ENCODE data around the gene CDC73. TPM values are rescaled to one million over a fixed set of nuclear protein-coding genes. Genes with fewer than 3 reads are reported as not detected.

The CDC73 gene
- total and polyA plus RNA-seq, 5 experiments from 2014 or later, result 50.5 to 67.0 (median 63.4) TPM

DNA sequence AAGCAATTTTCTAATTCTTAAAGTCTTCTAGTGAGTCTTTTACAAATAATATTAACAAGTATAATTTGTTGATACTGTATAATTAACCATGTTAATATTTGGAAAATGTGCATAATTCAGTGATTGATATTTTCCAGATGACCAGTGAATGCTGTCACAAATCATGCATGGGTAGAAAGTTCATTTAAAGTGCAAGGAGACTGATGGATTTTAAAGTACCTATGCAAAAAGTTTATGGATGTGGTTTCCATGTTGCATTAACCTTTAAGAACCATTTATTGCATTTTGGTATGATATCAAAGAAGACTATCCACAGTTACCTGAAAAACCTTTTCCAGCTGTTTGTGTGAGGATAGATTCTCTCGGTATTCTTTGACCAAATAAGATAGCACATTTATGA lies 23.2 kb downstream of the CDC73 start:
- Mint-ChIP-seq H3K36me3 (peaks cover 2 to 81% (median 13%) of the 10 kb centered on the region in 3 donors), H3K9me3 (no peaks in the 10 kb centered on the region), H3K4me3 (no peak overlapping the region), H3K27me3 (no peaks in the 10 kb centered on the region), H3K4me1 (peaks cover 5 to 25% (median 15%) of the 10 kb centered on the region in 4 donors), H3K27ac (no peak overlapping the region)
- POLR2A ChIA-PET, result no interaction called here
- no peak for ATAC-seq
- DNase-seq, result no peak

GRCh38 chr1:193156117-193156821 lies 34.4 kb downstream of the CDC73 start:
- ATAC-seq, result no peak
- DNase-seq, result no peak
- Mint-ChIP-seq H3K4me1 (peaks cover 13 to 49% (median 33%) of the 10 kb centered on the region in 4 donors), H3K27me3 (no peaks in the 10 kb centered on the region), H3K4me3 (no peak overlapping the region), H3K36me3 (peaks cover 12 to 59% (median 14%) of the 10 kb centered on the region in 3 donors), H3K27ac (peak overlapping the region in 7 of 10 donors; percentile 0 to 68 (median 10)), H3K9me3 (no peaks in the 10 kb centered on the region)
- POLR2A ChIA-PET, result no interaction called here

DNA sequence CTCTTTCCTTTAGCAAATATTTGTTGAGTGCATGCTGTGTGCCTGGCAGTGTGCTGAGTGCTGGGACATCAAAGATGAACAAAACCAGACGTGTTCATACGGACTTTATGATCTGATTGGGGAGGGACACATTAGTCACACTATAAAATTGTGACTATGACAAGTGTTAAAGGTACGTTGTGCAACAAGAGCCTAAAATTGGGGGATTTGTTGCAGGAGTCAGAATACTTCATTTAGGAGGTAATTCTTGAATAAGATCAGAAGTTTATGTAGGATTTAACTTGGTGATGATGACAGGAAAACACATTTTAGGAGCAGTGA lies 35.0 kb downstream of the CDC73 start:
- ATAC-seq (no peak), DNase-seq (no peak)
- H3K27me3 Mint-ChIP-seq, result no peaks in the 10 kb centered on the region
- peaks cover 12 to 55% (median 14%) of the 10 kb centered on the region in 3 donors for H3K36me3 Mint-ChIP-seq
- POLR2A ChIA-PET, result no interaction called here
- H3K4me3 Mint-ChIP-seq, result no peak overlapping the region
- H3K27ac Mint-ChIP-seq, result peak overlapping the region in 6 of 10 donors; percentile 5 to 68 (median 12)
- H3K4me1 Mint-ChIP-seq, result peaks cover 13 to 50% (median 33%) of the 10 kb centered on the region in 4 donors
- no peaks in the 10 kb centered on the region for H3K9me3 Mint-ChIP-seq

- Mint-ChIP-seq H3K27me3 (no peaks in the 10 kb centered on the region), H3K4me1 (peaks cover 13 to 50% (median 33%) of the 10 kb centered on the region in 4 donors), H3K36me3 (peaks cover 11 to 49% (median 11%) of the 10 kb centered on the region in 3 donors), H3K27ac (peak overlapping the region in 3 of 10 donors; percentile 19 to 25 (median 20)), H3K9me3 (no peaks in the 10 kb centered on the region), H3K4me3 (no peak overlapping the region)
- POLR2A ChIA-PET, result interaction anchor here (0.6 kb wide), 1 partner anchor 35 kb away, joined by 3 read pairs; no protein-coding TSS in a partner anchor
- no peak for ATAC-seq
- DNase-seq, result no peak
These were observed 35.5 kb downstream of the CDC73 start for GRCh38 chr1:193157360-193157759.

DNA sequence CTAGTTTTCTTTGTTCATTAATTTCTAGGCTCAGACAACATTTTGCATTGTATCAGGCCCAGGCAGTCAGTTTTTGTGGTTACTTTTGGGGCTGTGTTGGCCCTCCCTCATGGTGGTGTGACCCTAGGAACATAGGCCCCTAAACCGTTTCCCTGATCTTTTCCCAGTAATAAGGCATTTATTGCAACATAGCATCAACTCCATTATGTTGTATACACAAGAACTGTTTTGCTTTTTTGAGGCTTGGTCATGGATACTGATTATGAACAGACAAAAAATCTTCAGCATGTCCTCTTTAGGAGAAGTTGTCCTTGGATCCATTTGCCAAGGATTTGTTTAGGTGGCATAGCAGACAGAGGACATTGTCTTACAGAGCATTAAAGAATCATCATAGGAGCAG lies 54.3 kb downstream of the CDC73 start:
- DNase-seq, result no peak
- H3K36me3 Mint-ChIP-seq, result peaks cover 4 to 11% (median 6%) of the 10 kb centered on the region in 3 donors
- no peak overlapping the region for H3K4me3 Mint-ChIP-seq
- ATAC-seq, result no peak
- no peaks in the 10 kb centered on the region for H3K27me3 Mint-ChIP-seq
- H3K4me1 Mint-ChIP-seq, result peaks cover 22 to 46% (median 37%) of the 10 kb centered on the region in 4 donors
- peak overlapping the region in 6 of 10 donors; percentile 6 to 66 (median 32) for H3K27ac Mint-ChIP-seq
- POLR2A ChIA-PET, result no interaction called here
- no peaks in the 10 kb centered on the region for H3K9me3 Mint-ChIP-seq

- H3K27ac Mint-ChIP-seq, result peak overlapping the region in 2 of 10 donors; percentile 6 to 26
- POLR2A ChIA-PET, result no interaction called here
These were observed 55.0 kb downstream of the CDC73 start for GRCh38 chr1:193176788-193177187.

DNA sequence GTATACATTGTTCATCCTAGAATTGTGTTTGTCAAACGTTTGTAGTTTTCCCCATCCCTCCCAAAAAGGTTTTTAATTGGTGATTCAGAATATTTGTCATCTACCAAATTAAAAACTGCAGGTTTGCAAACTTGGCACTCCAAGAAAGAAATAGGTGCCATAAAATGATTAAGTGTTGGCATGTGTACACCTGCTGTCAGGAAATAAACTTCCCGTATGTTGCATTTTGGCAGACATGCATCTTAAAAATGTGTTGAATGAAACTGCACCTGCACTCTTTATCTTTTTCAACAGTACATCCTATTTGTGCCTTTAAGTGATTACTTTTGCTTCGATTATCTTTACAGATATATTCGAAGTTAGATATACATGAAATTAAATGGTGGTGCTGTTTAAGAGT lies 57.3 kb downstream of the CDC73 start:
- H3K27me3 Mint-ChIP-seq, result no peaks in the 10 kb centered on the region
- H3K4me3 Mint-ChIP-seq, result no peak overlapping the region
- H3K9me3 Mint-ChIP-seq, result no peaks in the 10 kb centered on the region
- no peak for DNase-seq
- peaks cover 4 to 7% (median 6%) of the 10 kb centered on the region in 3 donors for H3K36me3 Mint-ChIP-seq
- peaks cover 17 to 39% (median 37%) of the 10 kb centered on the region in 4 donors for H3K4me1 Mint-ChIP-seq
- H3K27ac Mint-ChIP-seq, result peak overlapping the region in 4 of 10 donors; percentile 11 to 60 (median 23)
- POLR2A ChIA-PET, result no interaction called here
- no peak for ATAC-seq

More at GRCh38 chr1:193176788-193177187, 55.0 kb downstream of the CDC73 start:
- H3K4me3 Mint-ChIP-seq, result no peak overlapping the region
- no peaks in the 10 kb centered on the region for H3K27me3 Mint-ChIP-seq
- H3K9me3 Mint-ChIP-seq, result no peaks in the 10 kb centered on the region
- peaks cover 22 to 45% (median 37%) of the 10 kb centered on the region in 4 donors for H3K4me1 Mint-ChIP-seq
- ATAC-seq (no peak), DNase-seq (no peak)
- H3K36me3 Mint-ChIP-seq, result peaks cover 4 to 11% (median 6%) of the 10 kb centered on the region in 3 donors

DNA sequence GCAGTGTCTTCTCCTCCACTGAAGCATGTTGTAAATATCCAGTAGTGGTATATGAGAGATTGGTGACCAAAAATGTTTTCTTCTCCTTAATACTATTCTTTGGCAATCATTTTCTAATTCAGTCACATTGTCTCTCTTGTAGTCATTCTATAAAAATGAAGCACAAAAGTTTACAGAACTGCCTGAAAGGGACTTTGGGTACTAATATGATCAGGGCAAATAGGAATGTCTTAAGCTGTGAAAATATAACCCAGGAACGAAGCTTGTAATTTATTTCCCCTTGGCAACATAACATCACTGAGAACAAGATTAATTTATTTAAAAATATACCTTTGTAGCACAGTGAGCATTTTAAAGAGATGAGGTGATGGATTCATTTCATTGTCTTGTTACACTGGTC lies 59.7 kb downstream of the CDC73 start:
- no peaks in the 10 kb centered on the region for H3K27me3 Mint-ChIP-seq
- ATAC-seq, result no peak
- H3K27ac Mint-ChIP-seq, result peak overlapping the region in 7 of 10 donors; percentile 22 to 71 (median 52)
- no peak overlapping the region for H3K4me3 Mint-ChIP-seq
- peaks cover 0 to 4% (median 4%) of the 10 kb centered on the region in 3 donors for H3K36me3 Mint-ChIP-seq
- POLR2A ChIA-PET, result no interaction called here
- no peaks in the 10 kb centered on the region for H3K9me3 Mint-ChIP-seq
- peaks cover 14 to 50% (median 40%) of the 10 kb centered on the region in 4 donors for H3K4me1 Mint-ChIP-seq
- no peak for DNase-seq

DNA sequence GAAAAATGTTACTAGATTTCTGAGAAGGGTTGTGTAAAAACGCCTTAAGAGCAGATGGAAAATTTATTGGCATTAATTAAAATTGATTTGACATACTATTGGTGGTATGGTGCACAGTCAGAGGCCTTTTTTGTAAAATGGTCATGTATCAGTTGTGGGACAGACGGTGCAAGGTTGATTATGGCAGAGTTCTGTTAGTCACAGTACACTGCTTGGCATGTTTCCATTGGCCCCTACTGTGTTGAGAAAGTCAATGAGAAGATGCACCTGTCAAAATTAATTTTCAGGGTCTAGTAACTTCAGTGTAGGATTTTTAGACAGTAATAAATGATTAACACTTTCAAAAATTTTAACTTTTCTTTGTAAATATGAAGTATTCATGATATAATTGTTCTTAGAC lies 60.2 kb downstream of the CDC73 start:
- Mint-ChIP-seq H3K4me1 (peaks cover 17 to 51% (median 41%) of the 10 kb centered on the region in 4 donors), H3K36me3 (peaks cover 0 to 4% (median under 1%) of the 10 kb centered on the region in 3 donors), H3K27ac (peak overlapping the region in 3 of 10 donors; percentile 36 to 70 (median 42)), H3K4me3 (no peak overlapping the region), H3K27me3 (no peaks in the 10 kb centered on the region), H3K9me3 (no peaks in the 10 kb centered on the region)
- DNase-seq (no peak), ATAC-seq (no peak)
- POLR2A ChIA-PET, result no interaction called here

GRCh38 chr1:193183019-193183627 lies 61.3 kb downstream of the CDC73 start:
- peaks cover 15 to 59% (median 42%) of the 10 kb centered on the region in 4 donors for H3K4me1 Mint-ChIP-seq
- H3K4me3 Mint-ChIP-seq, result peak overlapping the region in 1 of 10 donors; percentile 21
- POLR2A ChIA-PET, result no interaction called here
- peak in 6 of 10 donors; percentile 7 to 69 (median 40) for DNase-seq
- H3K36me3 Mint-ChIP-seq, result no peaks in the 10 kb centered on the region
- no peaks in the 10 kb centered on the region for H3K27me3 Mint-ChIP-seq
- no peak overlapping the region for H3K27ac Mint-ChIP-seq
- H3K9me3 Mint-ChIP-seq, result no peaks in the 10 kb centered on the region
- peak; percentile 55 to 70 for ATAC-seq

GRCh38 chr1:193184776-193185175 lies 62.9 kb downstream of the CDC73 start:
- peak overlapping the region in 1 of 10 donors; percentile 34 for H3K4me3 Mint-ChIP-seq
- peak overlapping the region in 1 of 10 donors; percentile 12 for H3K27ac Mint-ChIP-seq
- H3K36me3 Mint-ChIP-seq, result no peaks in the 10 kb centered on the region
- no peaks in the 10 kb centered on the region for H3K9me3 Mint-ChIP-seq
- H3K4me1 Mint-ChIP-seq, result peaks cover 15 to 64% (median 45%) of the 10 kb centered on the region in 4 donors
- POLR2A ChIA-PET, result no interaction called here
- ATAC-seq, result no peak
- H3K27me3 Mint-ChIP-seq, result no peaks in the 10 kb centered on the region
- DNase-seq, result no peak

GRCh38 chr1:193185211-193185610 lies 63.4 kb downstream of the CDC73 start:
- DNase-seq, result no peak
- peak overlapping the region in 3 of 10 donors; percentile 3 to 64 (median 12) for H3K27ac Mint-ChIP-seq
- H3K4me3 Mint-ChIP-seq, result peak overlapping the region in 1 of 10 donors; percentile 42
- peaks cover 15 to 68% (median 49%) of the 10 kb centered on the region in 4 donors for H3K4me1 Mint-ChIP-seq
- POLR2A ChIA-PET, result no interaction called here
- ATAC-seq, result no peak
- H3K9me3 Mint-ChIP-seq, result no peaks in the 10 kb centered on the region
- H3K36me3 Mint-ChIP-seq, result no peaks in the 10 kb centered on the region
- H3K27me3 Mint-ChIP-seq, result no peaks in the 10 kb centered on the region
